Hepatocyte (in vitro differentiated cells): ENCODE data around the gene EPM2AIP1. TPM values are rescaled to one million over a fixed set of nuclear protein-coding genes. Genes with fewer than 3 reads are reported as not detected.

Experiments used
- DNase-seq: peaks from one replicate; pipeline ENCODE4 v3.0.0-alpha.2; 2016; ENCODE audit warnings: low spot score
- H2AFZ ChIP-seq: fragments of 200-600 bp; sonication (generic); 2 replicates; pipeline ENCODE4 v1.6.0; 2016; ENCODE audit warnings: antibody characterized with exemption, mild to moderate bottlenecking
- H3K27ac ChIP-seq: fragments of 200-600 bp; sonication (generic); 2 replicates; pipeline ENCODE4 v1.5.1; 2016; ENCODE audit warnings: mild to moderate bottlenecking
- H3K27me3 ChIP-seq: fragments of 200-600 bp; sonication (generic); 2 replicates; pipeline ENCODE4 v1.6.1; 2016
- H3K36me3 ChIP-seq: fragments of 200-600 bp; sonication (generic); replicated peaks from 2 replicates; pipeline ENCODE4 v1.5.1; 2016; ENCODE audit warnings: low read depth; ENCODE audit not compliant: insufficient read depth
- H3K4me1 ChIP-seq: fragments of 200-600 bp; sonication (generic); 2 replicates; pipeline ENCODE4 v1.5.1; 2016; ENCODE audit warnings: mild to moderate bottlenecking, moderate library complexity; ENCODE audit not compliant: insufficient read depth
- H3K4me2 ChIP-seq: fragments of 200-600 bp; sonication (generic); 2 replicates; pipeline ENCODE4 v1.6.0; 2016
- H3K4me3 ChIP-seq: fragments of 200-600 bp; sonication (generic); 2 replicates; pipeline ENCODE4 v1.5.1; 2016; ENCODE audit warnings: mild to moderate bottlenecking
- H3K79me2 ChIP-seq: fragments of 200-600 bp; sonication (generic); 2 replicates; pipeline ENCODE4 v1.6.0; 2017; ENCODE audit warnings: mild to moderate bottlenecking
- H3K9me2 ChIP-seq: fragments of 200-600 bp; sonication (generic); replicated peaks from 2 replicates; pipeline ENCODE4 v1.6.0; 2017; ENCODE audit warnings: mild to moderate bottlenecking; ENCODE audit not compliant: insufficient read depth
- H3K9me3 ChIP-seq: fragments of 200-600 bp; sonication (generic); 2 replicates; pipeline ENCODE4 v1.5.1; 2016; ENCODE audit warnings: low read depth, mild to moderate bottlenecking
- H4K20me1 ChIP-seq: fragments of 200-600 bp; sonication (generic); 2 replicates; pipeline ENCODE4 v1.6.0; 2016; ENCODE audit warnings: mild to moderate bottlenecking; ENCODE audit not compliant: insufficient read depth, poor library complexity, severe bottlenecking
- EZH2 ChIP-seq: fragments of 200-600 bp; sonication (generic); IDR thresholded peaks from 2 replicates; pipeline ENCODE4 v1.6.1; 2016; ENCODE audit warnings: antibody characterized with exemption, mild to moderate bottlenecking, borderline replicate concordance
- EZH2phosphoT487 ChIP-seq: fragments of 200-600 bp; sonication (generic); IDR thresholded peaks from one replicate; pipeline ENCODE4 v1.6.1; 2018; ENCODE audit warnings: antibody characterized with exemption, mild to moderate bottlenecking, low read depth, moderate library complexity; ENCODE audit not compliant: unreplicated experiment, severe bottlenecking
- WGBS: methylation state at CpG from one replicate; pipeline ENCODE4 v1.1.6; 2016; ENCODE audit warnings: low lambda C conversion rate; ENCODE audit errors: missing lambda C conversion rate; 5-methylcytosine and 5-hydroxymethylcytosine counted together
- polyA plus RNA-seq: library from polyadenylated mRNA; unstranded; fragments of >200 nt; fragmentation: Nextera tagmentation; extraction: Ambion mirVana; gene quantifications from 2 replicates; pipeline ENCODE4 v1.2.1, GENCODE V29; 2016
- total RNA-seq: library from RNA; depleted of rRNA; stranded (reverse); fragments of >200 nt; gene quantifications from 2 replicates; pipeline ENCODE4 v1.2.3, GENCODE V29; 2014
- TF ChIP-seq, protein P1 (sequence below): fragments of 200-600 bp; sonication (generic); IDR thresholded peaks from 2 replicates; pipeline ENCODE4 v1.5.1; 2016; ENCODE audit warnings: antibody characterized with exemption, mild to moderate bottlenecking; ENCODE audit not compliant: poor library complexity

Gene EPM2AIP1
- total and polyA plus RNA-seq, 2 experiments from 2014 or later = 14.6 to 32.4 TPM

DNA sequence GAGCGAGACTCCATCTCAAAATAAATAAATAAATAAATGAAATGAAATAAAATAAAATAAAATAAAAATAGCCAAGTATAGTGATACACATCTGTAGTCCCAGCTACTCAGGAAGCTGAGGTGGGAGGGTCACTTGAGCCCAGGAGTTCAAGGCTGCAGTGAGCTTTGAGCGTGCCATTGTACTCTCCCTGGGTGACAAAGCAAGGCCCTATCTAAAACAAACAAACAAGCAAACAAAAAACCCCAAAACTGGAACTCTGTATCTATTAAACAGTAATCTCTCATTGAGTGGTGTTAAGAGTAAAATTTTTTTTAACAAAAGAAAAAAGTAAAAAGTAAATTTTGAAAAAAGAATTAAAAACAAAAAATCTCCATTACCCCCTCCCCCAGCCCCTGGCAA, 20.8 kb downstream of the EPM2AIP1 start:
- no peaks in the 10 kb centered on the region for H3K9me3 ChIP-seq
- peaks cover 4% of the 10 kb centered on the region for H3K4me1 ChIP-seq
- H3K27me3 ChIP-seq = no peaks in the 10 kb centered on the region
- no peaks in the 10 kb centered on the region for H3K36me3 ChIP-seq
- H3K27ac ChIP-seq = no peak overlapping the region
- H3K4me2 ChIP-seq = no peak overlapping the region
- no peaks in the 10 kb centered on the region for H4K20me1 ChIP-seq
- no peaks in the 10 kb centered on the region for H3K79me2 ChIP-seq
- H2AFZ ChIP-seq = no peak overlapping the region
- DNase-seq = no peak
- H3K9me2 ChIP-seq = no peaks in the 10 kb centered on the region
- WGBS = 94% methylated on average over 2 of the region's 2 CpGs
- H3K4me3 ChIP-seq = no peak overlapping the region
- TF ChIP-seq, protein P1, sequence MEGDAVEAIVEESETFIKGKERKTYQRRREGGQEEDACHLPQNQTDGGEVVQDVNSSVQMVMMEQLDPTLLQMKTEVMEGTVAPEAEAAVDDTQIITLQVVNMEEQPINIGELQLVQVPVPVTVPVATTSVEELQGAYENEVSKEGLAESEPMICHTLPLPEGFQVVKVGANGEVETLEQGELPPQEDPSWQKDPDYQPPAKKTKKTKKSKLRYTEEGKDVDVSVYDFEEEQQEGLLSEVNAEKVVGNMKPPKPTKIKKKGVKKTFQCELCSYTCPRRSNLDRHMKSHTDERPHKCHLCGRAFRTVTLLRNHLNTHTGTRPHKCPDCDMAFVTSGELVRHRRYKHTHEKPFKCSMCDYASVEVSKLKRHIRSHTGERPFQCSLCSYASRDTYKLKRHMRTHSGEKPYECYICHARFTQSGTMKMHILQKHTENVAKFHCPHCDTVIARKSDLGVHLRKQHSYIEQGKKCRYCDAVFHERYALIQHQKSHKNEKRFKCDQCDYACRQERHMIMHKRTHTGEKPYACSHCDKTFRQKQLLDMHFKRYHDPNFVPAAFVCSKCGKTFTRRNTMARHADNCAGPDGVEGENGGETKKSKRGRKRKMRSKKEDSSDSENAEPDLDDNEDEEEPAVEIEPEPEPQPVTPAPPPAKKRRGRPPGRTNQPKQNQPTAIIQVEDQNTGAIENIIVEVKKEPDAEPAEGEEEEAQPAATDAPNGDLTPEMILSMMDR = no peak
- TF ChIP-seq EZH2 (no peak), EZH2phosphoT487 (no peak)

DNA sequence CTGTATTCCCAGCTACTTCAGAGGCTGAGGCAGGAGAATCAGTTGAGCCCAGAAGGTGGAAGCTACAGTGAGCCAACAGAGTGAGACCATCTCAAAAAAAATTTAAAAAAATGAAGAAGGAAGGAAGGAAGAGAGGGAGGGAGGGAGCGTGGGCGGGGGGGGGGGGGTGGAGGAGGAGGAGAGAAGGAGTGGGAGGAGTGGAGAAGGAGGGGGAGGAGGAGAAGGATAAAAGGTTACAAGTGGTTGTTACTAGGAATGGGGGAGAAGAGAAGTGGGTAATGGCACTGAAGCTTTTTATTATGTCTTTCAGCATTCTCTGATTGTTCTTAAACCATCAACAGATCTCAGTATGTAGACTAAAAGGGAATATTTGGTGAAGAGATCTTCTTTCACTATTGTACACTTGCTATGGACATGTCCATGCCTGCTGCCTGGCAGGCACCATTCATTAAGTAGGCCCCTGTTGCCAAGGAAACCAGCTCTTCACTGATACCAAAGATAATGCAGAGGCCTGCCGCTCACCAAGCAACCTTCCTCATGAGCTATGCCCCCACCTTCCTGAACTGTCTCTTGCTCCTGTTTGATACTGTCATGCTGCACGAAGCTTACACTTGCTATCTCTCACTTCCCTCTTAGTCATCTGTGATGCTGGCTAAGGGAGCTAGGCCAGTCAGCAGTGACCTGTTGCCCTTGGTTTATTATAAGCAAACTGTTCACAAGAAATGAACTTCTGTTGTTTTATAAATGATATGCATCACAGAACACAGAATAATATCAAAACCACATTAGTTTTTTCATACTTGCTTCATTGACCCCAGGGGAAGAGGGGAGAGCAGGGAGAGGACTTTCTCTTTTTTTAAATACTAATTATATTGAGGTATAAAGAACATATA, 23.1 kb downstream of the EPM2AIP1 start:
- 6% methylated on average over 2 of the region's 4 CpGs for WGBS
- Histone ChIP-seq H3K79me2 (no peaks in the 10 kb centered on the region), H3K4me3 (no peak overlapping the region), H3K27ac (peak overlapping the region; percentile 83), H3K36me3 (no peaks in the 10 kb centered on the region), H3K4me1 (peaks cover 10% of the 10 kb centered on the region), H3K27me3 (no peaks in the 10 kb centered on the region), H3K9me3 (no peaks in the 10 kb centered on the region), H3K9me2 (no peaks in the 10 kb centered on the region), H2AFZ (peak overlapping the region; percentile 22), H3K4me2 (no peak overlapping the region), H4K20me1 (no peaks in the 10 kb centered on the region)
- TF ChIP-seq, protein P1 = no peak
- TF ChIP-seq EZH2phosphoT487 (no peak), EZH2 (no peak)
- peak; percentile 92 for DNase-seq

DNA sequence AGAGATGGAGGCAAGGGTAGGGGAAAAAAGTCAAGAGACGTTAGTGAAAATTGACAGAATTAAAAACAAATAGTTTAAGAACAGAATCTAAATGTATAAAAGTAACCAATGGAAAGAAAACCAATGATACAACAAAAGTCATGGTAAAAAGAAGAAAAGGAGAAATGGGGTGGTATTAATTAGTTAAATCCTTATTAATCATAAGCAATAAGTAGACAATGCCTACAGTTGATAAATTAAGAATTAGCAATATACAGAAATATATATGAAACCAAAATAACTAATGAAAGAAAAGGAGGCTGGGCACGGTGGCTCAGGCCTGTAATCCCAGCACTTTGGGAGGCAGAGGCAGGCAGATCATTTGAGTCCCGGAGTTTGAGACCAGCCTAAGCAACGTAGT, 23.8 kb downstream of the EPM2AIP1 start:
- WGBS = 78% methylated on average over 4 of the region's 4 CpGs
- no peaks in the 10 kb centered on the region for H4K20me1 ChIP-seq
- TF ChIP-seq EZH2 (no peak), EZH2phosphoT487 (no peak)
- TF ChIP-seq, protein P1 = no peak
- DNase-seq = no peak
- peaks cover 10% of the 10 kb centered on the region for H3K4me1 ChIP-seq
- peak overlapping the region; percentile 83 for H3K27ac ChIP-seq
- no peaks in the 10 kb centered on the region for H3K9me3 ChIP-seq
- H3K4me3 ChIP-seq = no peak overlapping the region
- no peak overlapping the region for H3K4me2 ChIP-seq
- H3K79me2 ChIP-seq = no peaks in the 10 kb centered on the region
- H3K36me3 ChIP-seq = no peaks in the 10 kb centered on the region
- H3K9me2 ChIP-seq = no peaks in the 10 kb centered on the region
- no peaks in the 10 kb centered on the region for H3K27me3 ChIP-seq
- peak overlapping the region; percentile 22 for H2AFZ ChIP-seq
